WTC11 (cell line): Measurements from ENCODE around the gene FRMD5. TPM values are rescaled to one million over a fixed set of nuclear protein-coding genes. Genes with fewer than 3 reads are reported as not detected.

ENCODE experiments used
- ATAC-seq: fragments of 200-7000 bp; cut with Tn5 transposase; 2 replicates; pipeline ENCODE4 v1.10.0; 2021; ENCODE audit warnings: mild to moderate bottlenecking, moderate library complexity
- CTCF ChIA-PET: fragments of 300-600 bp; sonication (Branson Sonifier 250); formaldehyde crosslinking; loops from one replicate; lab custom pipeline; 2021; ENCODE audit warnings: antibody characterized with exemption; lab: Charles Lee
- POLR2A ChIA-PET: fragments of 350-600 bp; sonication (Branson Sonifier 250); formaldehyde crosslinking; loops from one replicate; lab custom pipeline; 2021; ENCODE audit warnings: antibody characterized with exemption; lab: Charles Lee
- DNase-seq: peaks from one replicate; pipeline ENCODE4 v3.0.0; 2021; ENCODE audit warnings: low spot score
- H3K27ac Mint-ChIP-seq: 2 replicates; pipeline ENCODE4 v1.8.0; 2021; ENCODE audit warnings: mixed read lengths
- H3K27me3 Mint-ChIP-seq: 2 replicates; pipeline ENCODE4 v1.8.0; 2021; ENCODE audit warnings: low read depth, mild to moderate bottlenecking, moderate library complexity, mixed read lengths
- H3K36me3 Mint-ChIP-seq: 2 replicates; pipeline ENCODE4 v1.8.0; 2021; ENCODE audit warnings: mixed read lengths
- H3K4me1 Mint-ChIP-seq: 2 replicates; pipeline ENCODE4 v1.8.0; 2022; ENCODE audit warnings: mixed read lengths
- H3K4me3 Mint-ChIP-seq: 2 replicates; pipeline ENCODE4 v1.8.0; 2021; ENCODE audit warnings: mild to moderate bottlenecking, moderate library complexity, mixed read lengths
- H3K9me3 Mint-ChIP-seq: 2 replicates; pipeline ENCODE4 v1.8.0; 2021; ENCODE audit warnings: mixed read lengths
- CBFB ChIP-seq: sonication (generic); formaldehyde crosslinking; IDR thresholded peaks from 2 replicates; pipeline ENCODE4 v1.8.1; 2022; ENCODE audit warnings: mild to moderate bottlenecking, low read depth, missing genetic modification reagents
- CDX4 ChIP-seq: fragments of 250-450 bp; sonication (Bioruptor Pico); IDR thresholded peaks from 2 replicates; pipeline ENCODE4 v1.9.0; 2021; ENCODE audit warnings: moderate library complexity, mild to moderate bottlenecking, inconsistent platforms, borderline replicate concordance
- FOXJ3 ChIP-seq: sonication (generic); formaldehyde crosslinking; IDR thresholded peaks from 2 replicates; pipeline ENCODE4 v1.9.0; 2021; ENCODE audit warnings: missing genetic modification reagents, mild to moderate bottlenecking, borderline replicate concordance
- FOXP1 ChIP-seq: sonication (generic); formaldehyde crosslinking; IDR thresholded peaks from 2 replicates; pipeline ENCODE4 v1.8.0; 2022; ENCODE audit warnings: missing genetic modification reagents, mild to moderate bottlenecking, moderate library complexity, borderline replicate concordance
- MXD4 ChIP-seq: fragments of 250-450 bp; sonication (Bioruptor Pico); IDR thresholded peaks from 2 replicates; pipeline ENCODE4 v1.8.0; 2021; ENCODE audit warnings: mild to moderate bottlenecking, moderate library complexity, borderline replicate concordance
- MYBL2 ChIP-seq: sonication (generic); formaldehyde crosslinking; IDR thresholded peaks from 2 replicates; pipeline ENCODE4 v1.8.1; 2023; ENCODE audit warnings: mild to moderate bottlenecking, moderate library complexity, missing genetic modification reagents
- NFATC4 ChIP-seq: fragments of 250-450 bp; sonication (Bioruptor Pico); IDR thresholded peaks from 2 replicates; pipeline ENCODE4 v1.9.0; 2021; ENCODE audit warnings: mild to moderate bottlenecking
- NFYB ChIP-seq: sonication (generic); formaldehyde crosslinking; conservative IDR thresholded peaks from 2 replicates; pipeline ENCODE4 v1.8.0; 2022; ENCODE audit warnings: low read depth, missing genetic modification reagents
- NR2C2 ChIP-seq: sonication (generic); formaldehyde crosslinking; IDR thresholded peaks from 2 replicates; pipeline ENCODE4 v1.8.0; 2022; ENCODE audit warnings: mild to moderate bottlenecking, missing genetic modification reagents
- RORB ChIP-seq: fragments of 250-450 bp; sonication (Bioruptor Pico); IDR thresholded peaks from 2 replicates; pipeline ENCODE4 v1.9.0; 2021; ENCODE audit warnings: mild to moderate bottlenecking
- SP1 ChIP-seq: sonication (generic); formaldehyde crosslinking; conservative IDR thresholded peaks from 2 replicates; pipeline ENCODE4 v1.8.1; 2022; ENCODE audit warnings: missing genetic modification reagents
- USF1 ChIP-seq: sonication (generic); formaldehyde crosslinking; IDR thresholded peaks from 2 replicates; pipeline ENCODE4 v1.8.0; 2022; ENCODE audit warnings: mild to moderate bottlenecking, missing genetic modification reagents
- ZBTB21 ChIP-seq: sonication (generic); formaldehyde crosslinking; IDR thresholded peaks from 2 replicates; pipeline ENCODE4 v1.8.1; 2023; ENCODE audit warnings: mild to moderate bottlenecking, missing genetic modification reagents, borderline replicate concordance
- ZBTB43 ChIP-seq: sonication (generic); formaldehyde crosslinking; IDR thresholded peaks from 2 replicates; pipeline ENCODE4 v1.8.1; 2023; ENCODE audit warnings: mild to moderate bottlenecking, missing genetic modification reagents
- ZNF425 ChIP-seq: fragments of 250-450 bp; sonication (Bioruptor Pico); conservative IDR thresholded peaks from 2 replicates; pipeline ENCODE4 v1.9.0; 2021; ENCODE audit warnings: mild to moderate bottlenecking
- total RNA-seq: library from RNA; stranded (reverse); gene quantifications from 3 replicates; pipeline ENCODE4 v1.2.3, GENCODE V29; 2021
- TF ChIP-seq, protein P1 (sequence below): fragments of 200-600 bp; IDR thresholded peaks from 2 replicates; pipeline ENCODE4 v1.8.0; 2022; ENCODE audit warnings: antibody characterized with exemption
- TF ChIP-seq, protein P2 (sequence below): sonication (generic); formaldehyde crosslinking; IDR thresholded peaks from 2 replicates; pipeline ENCODE4 v1.8.0; 2023; ENCODE audit warnings: missing genetic modification reagents
- TF ChIP-seq, protein P3 (sequence below): sonication (generic); formaldehyde crosslinking; IDR thresholded peaks from 2 replicates; pipeline ENCODE4 v1.8.1; 2022; ENCODE audit warnings: missing genetic modification reagents, borderline replicate concordance
- TF ChIP-seq, protein P4 (sequence below): fragments of 250-450 bp; sonication (Bioruptor Pico); IDR thresholded peaks from 2 replicates; pipeline ENCODE4 v1.9.0; 2021; ENCODE audit warnings: mild to moderate bottlenecking

Gene FRMD5
- total RNA-seq, 1 experiment from 2014 or later, result 14.1 TPM

DNA sequence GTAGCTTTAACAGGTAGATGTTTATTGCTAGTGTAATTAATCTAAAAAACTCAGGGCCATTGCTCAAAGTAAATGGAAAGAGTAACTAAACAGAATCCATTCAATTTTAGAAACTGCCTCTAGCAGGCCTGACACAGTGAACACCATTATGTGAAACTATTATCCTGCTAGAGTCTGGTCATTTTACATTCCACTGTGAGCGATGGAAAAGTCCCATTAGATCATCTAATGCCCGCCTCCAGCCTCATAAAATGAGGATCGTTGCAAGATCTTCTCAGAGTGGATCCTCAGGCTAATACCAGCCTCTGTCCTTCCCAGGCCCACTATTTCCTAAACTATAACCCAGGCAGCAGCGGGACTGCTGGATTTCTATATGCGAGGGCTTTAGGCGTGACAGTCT, 260.6 kb downstream of the FRMD5 start:
- no peaks in the 10 kb centered on the region for H3K36me3 Mint-ChIP-seq
- DNase-seq (no peak), ATAC-seq (no peak)
- POLR2A ChIA-PET, result no interaction called here
- no peak overlapping the region for H3K27ac Mint-ChIP-seq
- no peaks in the 10 kb centered on the region for H3K9me3 Mint-ChIP-seq
- H3K4me1 Mint-ChIP-seq, result peaks cover 42% of the 10 kb centered on the region
- CTCF ChIA-PET, result no interaction called here
- no peaks in the 10 kb centered on the region for H3K27me3 Mint-ChIP-seq
- no peak overlapping the region for H3K4me3 Mint-ChIP-seq
- TF ChIP-seq, protein P1, sequence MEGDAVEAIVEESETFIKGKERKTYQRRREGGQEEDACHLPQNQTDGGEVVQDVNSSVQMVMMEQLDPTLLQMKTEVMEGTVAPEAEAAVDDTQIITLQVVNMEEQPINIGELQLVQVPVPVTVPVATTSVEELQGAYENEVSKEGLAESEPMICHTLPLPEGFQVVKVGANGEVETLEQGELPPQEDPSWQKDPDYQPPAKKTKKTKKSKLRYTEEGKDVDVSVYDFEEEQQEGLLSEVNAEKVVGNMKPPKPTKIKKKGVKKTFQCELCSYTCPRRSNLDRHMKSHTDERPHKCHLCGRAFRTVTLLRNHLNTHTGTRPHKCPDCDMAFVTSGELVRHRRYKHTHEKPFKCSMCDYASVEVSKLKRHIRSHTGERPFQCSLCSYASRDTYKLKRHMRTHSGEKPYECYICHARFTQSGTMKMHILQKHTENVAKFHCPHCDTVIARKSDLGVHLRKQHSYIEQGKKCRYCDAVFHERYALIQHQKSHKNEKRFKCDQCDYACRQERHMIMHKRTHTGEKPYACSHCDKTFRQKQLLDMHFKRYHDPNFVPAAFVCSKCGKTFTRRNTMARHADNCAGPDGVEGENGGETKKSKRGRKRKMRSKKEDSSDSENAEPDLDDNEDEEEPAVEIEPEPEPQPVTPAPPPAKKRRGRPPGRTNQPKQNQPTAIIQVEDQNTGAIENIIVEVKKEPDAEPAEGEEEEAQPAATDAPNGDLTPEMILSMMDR, result no peak
- no peak for TF ChIP-seq NR2C2 (CRISPR knock-in tag)
- no peak for TF ChIP-seq RORB (CRISPR knock-in tag)
- no peak for TF ChIP-seq USF1 (CRISPR knock-in tag)
- TF ChIP-seq ZBTB43 (CRISPR knock-in tag), result no peak
- no peak for TF ChIP-seq ZNF425
- no peak for TF ChIP-seq SP1 (CRISPR knock-in tag)
- TF ChIP-seq ZBTB21 (CRISPR knock-in tag), result no peak

- ATAC-seq, result no peak
- Mint-ChIP-seq H3K27me3 (no peaks in the 10 kb centered on the region), H3K36me3 (no peaks in the 10 kb centered on the region), H3K9me3 (no peaks in the 10 kb centered on the region), H3K27ac (no peak overlapping the region; the same call in 1 of the 2 replicates), H3K4me3 (no peak overlapping the region), H3K4me1 (peaks cover 57% of the 10 kb centered on the region)
- no peak for DNase-seq
- TF ChIP-seq CDX4 (CRISPR knock-in tag) (no peak), MXD4 (no peak), FOXP1 (no peak)
- TF ChIP-seq, protein P2, sequence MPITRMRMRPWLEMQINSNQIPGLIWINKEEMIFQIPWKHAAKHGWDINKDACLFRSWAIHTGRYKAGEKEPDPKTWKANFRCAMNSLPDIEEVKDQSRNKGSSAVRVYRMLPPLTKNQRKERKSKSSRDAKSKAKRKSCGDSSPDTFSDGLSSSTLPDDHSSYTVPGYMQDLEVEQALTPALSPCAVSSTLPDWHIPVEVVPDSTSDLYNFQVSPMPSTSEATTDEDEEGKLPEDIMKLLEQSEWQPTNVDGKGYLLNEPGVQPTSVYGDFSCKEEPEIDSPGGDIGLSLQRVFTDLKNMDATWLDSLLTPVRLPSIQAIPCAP (CRISPR knock-in tag), result no peak
- POLR2A ChIA-PET, result no interaction called here
- CTCF ChIA-PET, result no interaction called here
Observed at GRCh38 chr15:43932907-43933306, 262.2 kb downstream of the FRMD5 start.

GRCh38 chr15:43931790-43932435, 263.2 kb downstream of the FRMD5 start:
- ChIA-PET CTCF (no interaction called here), POLR2A (no interaction called here)
- Mint-ChIP-seq H3K27ac (no peak overlapping the region), H3K4me3 (no peak overlapping the region), H3K4me1 (peaks cover 67% of the 10 kb centered on the region), H3K27me3 (no peaks in the 10 kb centered on the region)
- no peak for ATAC-seq
- DNase-seq, result no peak
- no peak for TF ChIP-seq CBFB (CRISPR knock-in tag)
- TF ChIP-seq NFATC4 (CRISPR knock-in tag), result no peak
- TF ChIP-seq, protein P3, sequence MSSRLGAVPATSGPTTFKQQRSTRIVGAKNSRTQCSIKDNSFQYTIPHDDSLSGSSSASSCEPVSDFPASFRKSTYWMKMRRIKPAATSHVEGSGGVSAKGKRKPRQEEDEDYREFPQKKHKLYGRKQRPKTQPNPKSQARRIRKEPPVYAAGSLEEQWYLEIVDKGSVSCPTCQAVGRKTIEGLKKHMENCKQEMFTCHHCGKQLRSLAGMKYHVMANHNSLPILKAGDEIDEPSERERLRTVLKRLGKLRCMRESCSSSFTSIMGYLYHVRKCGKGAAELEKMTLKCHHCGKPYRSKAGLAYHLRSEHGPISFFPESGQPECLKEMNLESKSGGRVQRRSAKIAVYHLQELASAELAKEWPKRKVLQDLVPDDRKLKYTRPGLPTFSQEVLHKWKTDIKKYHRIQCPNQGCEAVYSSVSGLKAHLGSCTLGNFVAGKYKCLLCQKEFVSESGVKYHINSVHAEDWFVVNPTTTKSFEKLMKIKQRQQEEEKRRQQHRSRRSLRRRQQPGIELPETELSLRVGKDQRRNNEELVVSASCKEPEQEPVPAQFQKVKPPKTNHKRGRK, result no peak
- no peak for TF ChIP-seq FOXJ3
- no peak for TF ChIP-seq FOXP1
- no peak for TF ChIP-seq NFYB
- TF ChIP-seq, protein P4, sequence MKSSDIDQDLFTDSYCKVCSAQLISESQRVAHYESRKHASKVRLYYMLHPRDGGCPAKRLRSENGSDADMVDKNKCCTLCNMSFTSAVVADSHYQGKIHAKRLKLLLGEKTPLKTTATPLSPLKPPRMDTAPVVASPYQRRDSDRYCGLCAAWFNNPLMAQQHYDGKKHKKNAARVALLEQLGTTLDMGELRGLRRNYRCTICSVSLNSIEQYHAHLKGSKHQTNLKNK (CRISPR knock-in tag), result no peak
- no peak for TF ChIP-seq MYBL2 (CRISPR knock-in tag)
- TF ChIP-seq, all 79 proteins: peak for 0
- Mint-ChIP-seq H3K9me3 (no peaks in the 10 kb centered on the region), H3K36me3 (no peaks in the 10 kb centered on the region)
